NCI-H748 (cell line): ENCODE results near the gene AGXT.

Experiments used
- DNase-seq: peaks from one replicate; lab custom pipeline; 2025; ENCODE audit not compliant: unreplicated experiment; lab: John Stamatoyannopoulos, UW

AGXT gene

DNA sequence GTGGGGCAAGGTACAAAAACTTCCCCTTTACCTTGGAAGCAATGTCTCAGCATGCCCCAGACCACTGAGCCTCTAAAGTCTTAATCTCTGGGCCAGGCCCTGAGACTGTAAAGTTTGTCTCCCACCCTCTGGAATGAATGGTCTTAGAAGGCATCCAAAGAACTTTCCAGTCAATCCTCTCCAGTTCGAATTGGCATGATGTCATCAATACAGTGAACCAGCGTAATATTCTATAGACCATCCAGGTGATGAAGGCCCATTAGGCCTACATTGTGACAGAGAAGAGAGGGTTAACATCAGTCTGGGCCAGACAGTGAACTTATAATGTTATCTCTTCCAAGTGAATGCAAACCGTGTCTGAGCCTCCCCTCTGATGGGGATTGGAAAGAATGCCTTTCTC lies 16.1 kb downstream of the AGXT start:
- no peak for DNase-seq

DNA sequence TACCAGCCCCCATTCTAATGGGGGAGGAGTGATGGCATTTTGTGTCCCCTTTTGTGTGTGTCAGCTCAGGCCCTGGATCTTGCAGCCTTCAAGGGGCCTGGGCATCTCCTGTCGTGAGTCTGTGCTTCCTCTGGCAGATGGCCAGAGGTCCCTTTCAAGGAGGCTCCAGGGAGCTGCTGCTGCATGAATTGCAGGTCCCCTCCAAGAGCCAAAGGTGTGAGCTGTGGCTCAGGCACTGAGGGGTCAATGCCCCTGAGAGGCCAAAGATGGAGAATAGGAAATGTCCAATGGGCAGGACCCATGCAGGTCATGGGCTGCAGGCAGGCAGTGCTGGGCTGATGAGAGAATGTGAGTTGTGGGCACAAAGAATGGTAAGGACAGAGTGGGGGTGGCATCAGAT lies 16.9 kb downstream of the AGXT start:
- no peak for DNase-seq

DNA sequence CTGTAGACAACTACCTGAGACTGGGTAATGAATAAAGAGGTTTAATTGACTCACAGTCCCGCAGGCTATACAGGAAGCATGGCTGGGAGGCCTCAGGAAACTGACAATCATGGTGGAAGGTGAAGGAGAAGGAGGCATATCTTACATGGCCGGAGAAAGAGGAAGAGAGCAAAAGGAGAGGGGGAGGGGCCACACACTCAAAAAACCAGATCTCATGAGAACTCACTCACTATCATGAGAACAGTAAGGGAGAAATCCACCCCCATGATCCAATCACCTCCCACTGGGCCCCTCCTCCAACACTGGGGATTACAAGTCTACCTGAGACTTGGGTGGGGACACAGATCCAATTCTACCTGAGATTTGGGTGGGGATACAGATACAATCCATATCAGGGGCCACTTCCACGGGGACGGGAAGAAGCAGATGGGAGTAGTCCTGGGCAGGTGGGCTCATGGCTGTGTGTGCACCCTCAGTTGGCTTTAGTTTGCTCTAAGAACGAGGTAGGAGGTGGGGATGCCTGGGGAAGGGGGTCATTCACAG lies 17.5 kb downstream of the AGXT start:
- DNase-seq: no peak

- DNase-seq: no peak
Measured at GRCh38 chr2:240886678-240887609, 18.3 kb downstream of the AGXT start.

DNA sequence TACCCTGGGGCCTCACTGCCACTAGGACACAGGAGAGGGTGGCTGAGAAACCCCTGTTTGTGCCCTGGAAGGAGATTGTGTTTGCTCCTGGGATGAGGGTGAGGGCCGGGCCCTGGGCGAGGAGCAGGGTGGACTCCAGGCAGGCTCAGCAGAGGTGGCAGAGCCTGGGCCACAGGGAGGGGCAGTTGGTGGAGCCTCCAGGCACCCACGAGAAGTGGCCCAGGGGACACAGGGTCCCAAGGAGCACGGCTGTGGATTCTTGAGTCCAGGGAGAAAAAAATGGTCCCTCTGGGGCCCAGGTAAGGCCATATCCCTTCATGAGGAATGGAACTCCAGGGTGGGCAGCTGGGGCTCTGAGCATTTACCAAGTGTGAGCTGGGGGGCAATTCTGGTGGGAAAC lies 19.0 kb downstream of the AGXT start:
- no peak for DNase-seq

GRCh38 chr2:240888130-240888889 lies 19.7 kb downstream of the AGXT start:
- DNase-seq: no peak

DNA sequence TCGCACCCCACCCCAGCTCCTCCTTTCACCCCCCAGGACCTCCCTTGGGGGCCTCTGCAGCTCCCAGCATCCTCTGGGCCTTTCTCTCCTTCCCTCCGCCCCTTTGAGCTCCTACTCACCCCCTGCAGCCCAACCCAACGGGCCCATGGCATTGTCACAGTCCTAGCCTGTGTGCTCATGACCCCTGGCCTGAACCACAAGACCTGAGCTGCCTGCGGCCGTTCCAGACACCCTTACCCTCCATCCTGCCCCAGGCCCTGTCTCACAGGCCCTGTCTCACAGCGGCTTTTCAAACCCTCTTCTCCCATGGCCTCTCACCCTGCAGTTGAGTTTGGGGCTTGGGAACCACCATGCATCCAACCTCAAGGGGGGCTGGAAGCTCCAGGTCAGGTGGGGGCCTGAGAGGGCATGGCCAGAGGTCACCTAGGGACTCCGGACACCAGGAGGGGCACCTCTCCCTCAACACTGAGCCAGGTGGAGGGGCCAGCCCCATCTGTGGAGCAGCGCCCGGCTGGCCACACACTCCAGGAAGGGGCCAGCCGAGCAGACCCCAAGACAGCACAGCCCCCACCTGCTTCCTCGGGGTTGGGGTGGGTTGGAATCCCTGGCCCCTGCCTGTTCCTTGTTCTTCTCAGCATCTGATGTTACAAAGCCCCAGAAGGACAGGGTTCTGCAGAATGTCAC lies 20.4 kb downstream of the AGXT start:
- DNase-seq: no peak

DNA sequence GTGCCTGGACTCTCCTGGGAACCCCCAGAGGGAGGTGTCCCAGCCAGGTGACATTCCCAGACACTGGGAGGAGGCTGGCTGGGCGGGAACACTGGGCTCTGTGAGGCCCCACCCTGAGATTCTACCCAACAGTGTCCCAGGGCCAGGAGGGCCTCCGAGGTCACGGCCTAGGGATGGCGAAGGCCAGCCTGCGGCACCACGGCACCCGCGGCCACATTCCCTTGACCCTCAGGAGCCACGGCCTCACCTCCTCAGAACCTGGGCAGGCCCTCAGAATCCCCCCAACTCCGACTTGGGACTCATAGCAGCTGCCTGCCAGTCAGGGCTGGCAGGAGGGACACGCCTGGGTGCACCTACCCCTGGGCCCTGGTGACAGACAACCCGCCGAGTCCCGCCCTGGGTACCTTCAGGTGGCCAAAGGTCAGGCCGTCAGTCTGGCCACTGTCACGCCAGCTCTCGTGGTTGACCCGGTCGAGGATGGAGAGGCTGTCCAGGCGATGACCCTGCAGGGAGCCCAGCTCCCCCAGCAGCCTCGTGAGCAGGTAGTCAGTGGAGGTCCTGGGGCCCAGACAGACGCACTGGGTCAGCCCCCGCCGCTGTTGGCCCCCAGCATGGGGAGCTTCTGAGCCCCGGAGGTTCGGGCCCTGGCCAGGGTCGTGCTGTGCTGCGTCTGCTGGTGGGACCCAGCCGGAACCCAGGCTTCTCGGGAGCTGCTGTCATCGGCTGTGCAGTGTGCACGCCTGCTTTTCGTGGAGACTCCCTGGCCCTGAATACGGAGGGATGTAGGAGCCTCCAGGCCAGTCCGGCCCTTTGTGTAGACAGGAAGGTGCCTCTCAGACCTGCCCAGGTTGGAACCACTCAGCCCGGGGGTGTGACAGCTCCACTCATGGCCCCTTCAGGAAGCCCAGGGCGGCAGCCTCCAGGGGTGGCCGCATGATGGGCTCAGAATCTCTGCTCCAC lies 21.3 kb downstream of the AGXT start:
- no peak for DNase-seq

GRCh38 chr2:240890691-240891090 lies 22.1 kb downstream of the AGXT start:
- peak; percentile 42 for DNase-seq

DNA sequence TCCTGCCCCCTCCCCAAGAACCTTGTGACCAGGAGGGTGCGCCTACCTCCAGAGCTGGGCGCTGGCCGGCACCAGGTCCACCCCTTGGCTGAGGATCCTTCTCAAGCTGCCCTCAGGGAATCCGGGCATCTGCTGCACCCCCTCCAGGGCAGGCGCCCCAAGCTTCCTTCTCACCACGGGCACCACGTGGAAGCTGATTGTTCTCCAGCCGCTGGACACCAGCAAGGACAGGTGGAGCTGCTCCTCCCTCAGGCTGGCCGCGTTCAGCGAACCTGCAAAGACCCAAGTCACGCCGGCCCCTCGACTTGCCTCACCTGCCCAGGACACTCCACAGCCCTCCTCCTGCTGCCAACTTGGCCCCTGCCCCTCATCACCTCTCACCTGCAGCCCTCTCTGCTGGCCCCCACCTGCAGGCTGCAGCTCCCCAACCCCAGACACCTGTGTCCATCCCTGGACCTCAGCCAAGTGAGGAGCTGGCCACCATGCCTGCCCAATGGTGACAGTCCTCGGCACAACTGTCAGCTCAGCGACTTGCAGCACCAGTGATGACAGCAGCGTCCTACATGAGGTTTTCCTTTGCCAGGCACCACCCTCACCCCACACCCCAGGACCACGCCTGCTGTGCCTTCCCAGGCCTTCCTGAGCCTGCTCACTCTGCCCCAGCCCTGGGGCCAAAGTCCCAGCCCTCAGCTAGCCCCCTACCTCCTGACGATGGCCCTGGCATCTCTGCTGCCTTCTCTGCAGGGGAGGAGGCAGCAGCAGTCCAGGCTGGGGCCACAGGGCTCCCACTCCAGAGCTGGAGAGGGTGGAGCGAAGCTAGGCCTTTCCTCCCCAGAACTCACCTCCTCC lies 23.1 kb downstream of the AGXT start:
- no peak for DNase-seq

DNA sequence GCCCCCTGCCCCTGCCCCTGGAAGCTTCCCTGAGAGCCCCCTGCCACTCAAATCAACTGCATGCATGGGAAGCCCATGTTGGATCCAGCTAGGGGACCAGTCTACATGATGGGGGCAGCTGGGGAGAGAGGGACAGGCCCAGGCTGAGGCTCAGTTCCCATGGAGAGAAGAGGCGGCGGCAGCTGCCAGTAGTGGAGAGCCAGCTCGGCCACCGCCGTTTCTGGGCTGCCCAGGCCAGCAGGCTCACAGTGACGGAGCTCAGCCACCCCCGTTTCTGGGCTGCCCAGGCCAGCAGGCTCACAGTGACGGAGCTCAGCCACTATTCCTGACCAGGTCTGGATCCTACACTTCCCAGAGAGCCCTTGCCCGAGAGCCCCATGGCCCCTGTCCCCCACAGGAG lies 23.7 kb downstream of the AGXT start:
- no peak for DNase-seq

DNA sequence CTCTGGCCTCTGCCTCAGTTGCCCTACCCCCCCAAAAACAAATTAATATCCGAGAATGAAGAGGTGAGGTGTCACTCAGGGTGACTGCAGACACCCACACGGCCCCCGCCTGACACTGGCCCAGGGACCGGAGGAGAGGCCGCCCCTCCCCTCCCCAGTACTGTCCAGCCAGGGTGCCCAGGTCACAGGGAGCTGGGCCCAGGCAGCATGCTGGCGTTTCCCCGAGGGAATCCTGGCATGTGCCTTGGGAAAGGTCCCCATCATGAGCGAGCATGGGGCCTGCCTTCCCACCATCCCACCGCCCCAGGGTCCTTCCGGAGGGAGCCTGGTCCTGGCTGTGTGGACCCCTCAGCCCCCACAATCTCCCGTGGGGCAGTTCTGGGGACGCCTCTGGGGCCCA lies 24.3 kb downstream of the AGXT start:
- DNase-seq: no peak

DNA sequence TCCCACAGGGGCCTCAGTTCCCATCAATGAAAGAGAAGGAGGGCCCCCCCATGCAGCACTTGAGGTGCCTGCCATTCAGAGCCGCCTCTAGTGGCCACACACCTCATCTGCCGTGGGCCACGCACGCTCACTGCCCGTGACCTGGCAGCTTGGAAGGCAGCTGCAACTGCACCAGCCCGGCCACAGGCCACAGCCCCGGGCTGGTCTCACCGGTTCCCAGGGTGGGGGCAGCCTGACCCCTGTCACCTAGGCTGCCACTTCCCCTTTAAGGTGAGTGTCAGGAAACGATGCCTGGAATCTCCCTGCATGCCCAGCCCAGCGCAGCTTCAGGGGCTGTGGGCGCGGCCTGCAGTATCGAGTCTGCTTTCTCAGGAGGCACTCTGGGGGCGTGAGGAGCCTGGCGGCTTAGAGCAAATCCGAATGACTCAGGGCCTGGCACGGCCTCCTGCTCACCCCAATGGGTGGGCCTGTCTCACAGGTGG lies 24.8 kb downstream of the AGXT start:
- peak; percentile 10 for DNase-seq

- DNase-seq: no peak
Measured at GRCh38 chr2:240894006-240894405, 25.4 kb downstream of the AGXT start.

- DNase-seq: no peak
Measured at GRCh38 chr2:240894836-240895558, 26.4 kb downstream of the AGXT start.

GRCh38 chr2:240895656-240896388 lies 27.2 kb downstream of the AGXT start, which contains the start of gene MAB21L4:
Gene MAB21L4 (minus strand): TSS chr2:240896156. CDS start chr2:240895997, 159 bp downstream.
- no peak for DNase-seq

GRCh38 chr2:240896394-240896793 lies 27.8 kb downstream of the AGXT start:
- DNase-seq: no peak
